ENCODE results near the gene SERPINA10. TPM values are rescaled to one million over a fixed set of nuclear protein-coding genes. Genes with fewer than 3 reads are reported as not detected.

The SERPINA10 gene
- total RNA-seq, 1 donor from 2014 or later, result not detected

DNA sequence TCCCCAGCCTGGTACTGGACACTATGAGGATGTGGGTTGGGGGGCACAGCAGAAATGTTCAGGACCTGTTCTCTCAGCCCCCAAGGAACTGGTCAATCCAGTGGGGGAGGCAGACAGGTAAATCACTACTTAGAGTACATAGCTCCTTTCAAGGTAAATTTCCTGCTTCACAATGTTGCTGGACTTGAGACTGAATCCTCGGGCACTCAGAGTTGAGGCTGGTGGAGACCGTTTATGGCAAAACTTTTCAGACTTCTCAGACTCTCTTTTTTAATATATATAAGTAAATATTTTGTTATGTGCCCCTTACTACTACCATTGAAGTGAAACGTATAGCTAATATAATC is 483 bp upstream of the SERPINA10 start:
- H3K36me3 ChIP-seq (ENCODE audit: control insufficient read depth, insufficient read depth, low read length), result no peaks in the 10 kb centered on the region
- H3K27me3 ChIP-seq (ENCODE audit: control insufficient read depth, insufficient read depth, low read length), result no peaks in the 10 kb centered on the region
- H3K4me3 ChIP-seq (ENCODE audit: low read depth, low read length), result no peak overlapping the region
- DNase-seq (ENCODE audit: low read depth) (no peak), FAIRE-seq (no peak)
- TF ChIP-seq, protein P1, sequence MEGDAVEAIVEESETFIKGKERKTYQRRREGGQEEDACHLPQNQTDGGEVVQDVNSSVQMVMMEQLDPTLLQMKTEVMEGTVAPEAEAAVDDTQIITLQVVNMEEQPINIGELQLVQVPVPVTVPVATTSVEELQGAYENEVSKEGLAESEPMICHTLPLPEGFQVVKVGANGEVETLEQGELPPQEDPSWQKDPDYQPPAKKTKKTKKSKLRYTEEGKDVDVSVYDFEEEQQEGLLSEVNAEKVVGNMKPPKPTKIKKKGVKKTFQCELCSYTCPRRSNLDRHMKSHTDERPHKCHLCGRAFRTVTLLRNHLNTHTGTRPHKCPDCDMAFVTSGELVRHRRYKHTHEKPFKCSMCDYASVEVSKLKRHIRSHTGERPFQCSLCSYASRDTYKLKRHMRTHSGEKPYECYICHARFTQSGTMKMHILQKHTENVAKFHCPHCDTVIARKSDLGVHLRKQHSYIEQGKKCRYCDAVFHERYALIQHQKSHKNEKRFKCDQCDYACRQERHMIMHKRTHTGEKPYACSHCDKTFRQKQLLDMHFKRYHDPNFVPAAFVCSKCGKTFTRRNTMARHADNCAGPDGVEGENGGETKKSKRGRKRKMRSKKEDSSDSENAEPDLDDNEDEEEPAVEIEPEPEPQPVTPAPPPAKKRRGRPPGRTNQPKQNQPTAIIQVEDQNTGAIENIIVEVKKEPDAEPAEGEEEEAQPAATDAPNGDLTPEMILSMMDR (IDR thresholded peaks at IDR 0.05; ENCODE audit: insufficient read depth, low read length, severe bottlenecking), result no peak

DNA sequence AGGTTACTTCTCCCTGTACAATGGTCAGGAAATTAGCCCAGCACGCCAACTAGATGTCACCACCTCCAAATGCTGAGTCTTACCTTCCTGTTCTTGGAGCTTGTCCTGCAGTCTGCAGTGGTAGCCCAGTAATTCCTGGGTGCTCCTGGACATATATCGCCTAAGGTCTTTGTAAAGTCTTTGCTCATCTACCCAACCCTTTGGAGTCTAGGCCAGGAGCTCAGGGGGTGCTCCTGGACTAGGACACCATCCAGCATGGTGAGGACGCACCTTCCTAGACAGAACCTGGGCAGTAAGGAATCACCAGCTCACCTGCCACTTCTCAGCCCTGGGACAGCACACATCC is 569 bp downstream of the SERPINA10 start:
- no peak overlapping the region for H3K4me3 ChIP-seq (ENCODE audit: low read depth, low read length)
- FAIRE-seq, result peak; percentile 36
- no peaks in the 10 kb centered on the region for H3K36me3 ChIP-seq (ENCODE audit: control insufficient read depth, insufficient read depth, low read length)
- TF ChIP-seq, protein P1 (IDR thresholded peaks at IDR 0.05; ENCODE audit: insufficient read depth, low read length, severe bottlenecking), result no peak
- no peaks in the 10 kb centered on the region for H3K27me3 ChIP-seq (ENCODE audit: control insufficient read depth, insufficient read depth, low read length)
- DNase-seq (ENCODE audit: low read depth), result no peak

GRCh38 chr14:94291906-94292525 is 1.1 kb downstream of the SERPINA10 start:
- no peaks in the 10 kb centered on the region for H3K36me3 ChIP-seq (ENCODE audit: control insufficient read depth, insufficient read depth, low read length)
- no peak for DNase-seq (ENCODE audit: low read depth)
- no peak for FAIRE-seq
- H3K4me3 ChIP-seq (ENCODE audit: low read depth, low read length), result no peak overlapping the region
- no peaks in the 10 kb centered on the region for H3K27me3 ChIP-seq (ENCODE audit: control insufficient read depth, insufficient read depth, low read length)
- TF ChIP-seq, protein P1 (IDR thresholded peaks at IDR 0.05; ENCODE audit: insufficient read depth, low read length, severe bottlenecking), result no peak

- H3K36me3 ChIP-seq (ENCODE audit: control insufficient read depth, insufficient read depth, low read length), result no peaks in the 10 kb centered on the region
- H3K27me3 ChIP-seq (ENCODE audit: control insufficient read depth, insufficient read depth, low read length), result no peaks in the 10 kb centered on the region
- no peak for FAIRE-seq
- DNase-seq (ENCODE audit: low read depth), result no peak
- TF ChIP-seq, protein P1 (IDR thresholded peaks at IDR 0.05; ENCODE audit: insufficient read depth, low read length, severe bottlenecking), result no peak
- H3K4me3 ChIP-seq (ENCODE audit: low read depth, low read length), result no peak overlapping the region
These were observed 1.7 kb downstream of the SERPINA10 start for GRCh38 chr14:94291159-94291905.

- TF ChIP-seq, protein P1 (IDR thresholded peaks at IDR 0.05; ENCODE audit: insufficient read depth, low read length, severe bottlenecking), result no peak
- no peak overlapping the region for H3K4me3 ChIP-seq (ENCODE audit: low read depth, low read length)
- H3K27me3 ChIP-seq (ENCODE audit: control insufficient read depth, insufficient read depth, low read length), result no peaks in the 10 kb centered on the region
- no peaks in the 10 kb centered on the region for H3K36me3 ChIP-seq (ENCODE audit: control insufficient read depth, insufficient read depth, low read length)
- no peak for DNase-seq (ENCODE audit: low read depth)
- FAIRE-seq, result no peak
These were observed 2.9 kb downstream of the SERPINA10 start for GRCh38 chr14:94290197-94290596.

Data from bronchial epithelial cell (primary cell).